EL (cell line): ENCODE results near the gene KAT7.
A peak's percentile ranks its signal among the peaks of the same experiment; 100 is the strongest.

Experiments used
- DNase-seq: peaks from one replicate; pipeline ENCODE4 v3.0.0-alpha.2; 2016

Gene KAT7

DNA sequence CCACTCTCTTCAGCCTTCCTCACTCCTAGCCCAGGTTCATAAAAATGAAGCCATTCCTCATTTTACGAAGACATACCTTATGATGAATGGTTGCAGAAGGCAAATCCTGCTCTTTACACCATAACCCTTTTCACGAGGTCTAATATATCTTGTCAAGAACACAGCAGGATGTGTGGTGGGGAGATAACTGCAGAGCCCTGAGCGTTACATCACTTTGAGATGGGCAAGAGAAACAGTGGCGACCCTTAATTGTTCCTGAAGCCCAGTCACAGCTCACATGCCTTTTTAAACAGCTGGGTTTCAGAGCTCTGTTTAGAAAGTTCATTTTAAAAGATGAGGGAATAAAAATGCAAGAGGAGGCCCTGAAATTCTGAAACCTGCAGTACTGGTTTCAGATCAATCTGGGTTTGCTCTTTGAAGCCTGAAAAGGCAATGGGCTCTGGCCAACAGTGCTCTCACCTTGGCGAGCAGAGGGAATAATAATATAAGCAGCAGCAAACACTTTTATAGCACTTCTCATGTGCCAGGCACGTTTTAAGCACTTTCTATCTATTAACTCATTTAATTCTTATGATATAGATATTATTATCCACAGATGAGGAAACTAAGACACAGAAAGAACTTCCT, 27.4 kb upstream of the KAT7 start:
- no peak for DNase-seq

DNA sequence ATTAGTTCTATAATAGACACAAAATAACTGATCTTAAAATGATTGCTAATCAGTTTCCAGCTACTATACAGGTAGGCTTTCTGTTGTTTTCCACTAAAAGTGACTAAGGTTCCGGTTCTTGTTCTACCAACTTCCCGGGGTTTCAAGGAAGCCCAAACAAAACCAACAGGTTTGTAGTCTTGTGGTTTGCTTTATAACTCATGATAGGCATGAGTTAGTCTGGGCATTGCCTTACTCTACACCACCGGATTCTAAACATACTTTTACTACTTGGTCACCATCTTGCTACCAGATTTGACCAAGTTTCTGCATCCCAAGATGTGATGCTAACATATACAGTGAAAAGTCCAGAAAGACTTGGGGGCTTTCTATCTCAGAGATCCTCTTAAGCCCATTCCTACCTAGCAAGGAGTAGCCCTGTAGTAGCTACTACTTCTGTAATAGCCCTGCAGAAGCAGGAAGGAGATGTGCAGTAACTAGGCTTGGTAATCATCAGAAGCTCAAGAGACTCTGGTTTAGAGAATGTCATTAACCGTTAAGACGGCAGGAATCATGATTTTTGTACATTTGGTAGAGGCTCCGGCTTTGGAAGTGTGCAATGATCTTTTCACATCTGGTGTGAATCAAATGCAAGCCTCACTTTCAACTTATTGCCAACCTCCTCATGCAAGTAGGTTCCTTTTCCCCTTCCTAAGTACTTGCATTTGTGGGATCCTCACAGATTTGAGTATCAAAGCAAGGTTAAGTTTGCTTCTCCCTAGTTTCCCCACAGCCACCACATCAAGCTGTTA, 26.1 kb upstream of the KAT7 start:
- peak; percentile 30 for DNase-seq

DNA sequence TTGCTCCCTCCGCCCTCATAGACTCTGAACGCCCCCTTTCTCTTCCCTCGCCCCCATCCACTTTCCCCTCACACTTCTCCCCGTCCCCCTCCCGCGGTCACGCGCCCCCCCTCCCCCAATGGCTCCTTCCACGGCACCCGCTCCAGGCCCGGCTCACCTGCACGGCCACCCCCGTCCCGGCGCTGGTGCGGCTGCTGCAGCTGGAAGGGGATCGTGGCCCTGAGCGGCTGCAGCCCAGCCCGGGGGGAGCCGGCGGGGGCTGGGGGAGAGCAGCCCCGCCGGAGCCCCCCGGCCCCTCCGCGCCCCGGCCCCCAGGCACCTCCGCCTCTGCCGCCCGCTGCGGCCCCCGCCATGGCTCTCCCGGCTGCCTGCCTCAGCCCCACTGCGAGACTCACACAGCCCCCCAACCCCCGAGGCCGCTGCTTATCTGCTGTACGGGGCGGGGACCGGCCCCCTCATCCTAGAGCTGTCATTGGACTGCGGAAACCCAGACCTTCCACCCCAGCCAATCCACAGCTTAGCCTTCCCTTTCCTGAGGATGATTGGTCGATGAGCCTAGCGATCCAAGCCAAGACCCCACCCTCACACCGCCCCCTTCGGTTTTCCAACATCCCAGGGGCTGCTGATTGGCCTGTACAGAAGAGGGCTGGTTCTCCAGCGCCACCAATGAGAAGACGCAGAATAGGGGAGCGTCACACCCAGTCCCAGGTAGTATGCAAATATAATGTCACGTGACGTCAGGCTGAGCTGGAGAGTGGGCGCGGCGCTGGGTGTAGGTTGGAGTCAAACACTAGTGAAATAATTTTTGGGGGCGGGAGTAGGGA, 24.5 kb upstream of the KAT7 start, which contains the start of gene FAM117A:
FAM117A (minus strand) TSS at position 397 of the 824 bp plus-strand sequence; CDS start at position 353, 44 bp downstream.
- peak; percentile 97 for DNase-seq

DNA sequence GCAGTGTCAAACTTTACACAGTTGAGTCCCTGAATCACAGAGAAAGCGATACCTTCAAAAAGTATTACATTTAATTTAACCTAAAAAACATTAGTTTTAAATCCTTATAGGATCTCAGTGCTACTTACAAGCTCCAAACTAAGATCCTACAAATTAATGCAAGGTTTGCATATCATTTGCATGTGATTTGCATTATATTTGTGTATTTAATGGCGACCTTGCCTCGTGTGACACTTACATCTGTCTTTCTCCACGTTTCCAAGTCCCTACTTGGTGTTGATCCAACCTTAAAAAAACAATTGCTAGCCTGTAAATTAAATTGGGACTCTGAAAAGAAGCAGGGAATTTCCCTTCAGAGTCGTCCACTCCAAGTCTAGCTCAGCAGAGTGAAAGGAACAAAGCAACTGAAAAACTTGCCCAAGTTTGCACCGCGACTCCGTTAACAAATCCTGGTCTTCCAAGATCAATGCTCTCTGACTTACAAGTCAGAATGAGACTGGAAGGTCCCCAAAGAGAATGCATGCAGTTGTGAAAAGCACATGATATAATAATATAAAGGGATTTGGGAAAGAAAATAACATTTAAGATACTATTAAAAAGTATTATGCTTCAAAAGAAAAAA, 23.8 kb upstream of the KAT7 start:
- no peak for DNase-seq

DNA sequence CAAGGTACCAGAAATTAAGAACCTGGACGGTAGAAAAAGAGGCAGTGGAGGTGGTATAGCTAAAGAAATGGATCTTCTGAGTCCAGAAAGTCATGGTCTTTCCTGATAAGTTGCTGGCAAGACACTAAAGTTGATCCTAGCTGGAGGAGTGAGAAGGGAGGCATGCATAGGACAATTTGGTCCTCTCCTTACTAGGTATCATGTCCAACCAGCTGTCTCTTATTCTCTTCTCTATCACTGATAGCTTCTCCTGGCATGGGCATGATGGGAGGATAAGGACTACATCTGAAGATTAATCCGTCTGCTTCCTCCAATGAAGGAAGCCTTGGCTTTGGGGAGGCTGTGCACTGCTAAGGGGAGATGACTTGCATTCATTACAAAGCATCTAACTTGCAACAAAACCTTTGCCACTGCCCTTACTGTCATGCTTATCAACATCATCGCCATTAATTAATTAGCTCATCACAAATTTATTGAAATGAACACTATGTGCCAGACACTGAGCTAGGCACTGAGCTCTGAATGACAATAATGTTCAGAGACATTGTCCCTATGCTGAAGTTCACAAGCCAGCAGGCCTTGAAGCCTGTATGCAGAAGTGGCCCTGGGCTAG, 21.5 kb upstream of the KAT7 start:
- DNase-seq = no peak

DNA sequence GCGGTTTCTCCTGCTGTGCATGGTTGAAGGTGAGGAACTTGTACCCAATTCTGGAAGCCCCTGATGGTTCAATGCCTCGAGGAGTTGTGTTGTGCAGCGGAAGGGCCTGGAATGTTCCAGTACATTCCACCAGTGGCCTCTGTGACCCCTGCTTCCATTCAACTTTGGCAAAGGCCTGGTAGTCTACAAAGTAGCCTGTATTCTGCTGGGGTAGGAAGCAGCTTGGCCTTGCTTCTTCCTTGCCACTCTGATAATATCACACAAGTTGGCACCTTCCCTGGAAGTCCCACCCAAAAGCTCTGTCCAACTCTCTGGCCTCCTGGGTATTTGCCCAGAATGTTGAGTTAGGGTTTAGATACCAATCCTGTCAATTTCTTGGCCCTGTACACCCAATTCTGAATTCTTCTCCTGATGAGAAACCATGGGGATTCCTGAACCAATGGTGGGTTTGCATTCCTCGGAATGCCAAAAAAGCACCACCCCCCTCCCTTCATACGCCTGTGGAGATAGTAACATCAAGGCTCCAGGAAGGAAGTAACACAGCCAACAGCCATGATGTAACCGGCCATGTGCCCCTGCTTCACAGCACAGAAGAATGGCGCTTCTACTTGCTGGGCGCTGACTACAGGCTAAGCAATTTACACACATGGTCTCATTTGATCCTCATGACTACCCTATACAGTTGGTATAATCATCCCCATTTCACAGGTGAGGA, 12.8 kb upstream of the KAT7 start:
- DNase-seq = peak; percentile 41

DNA sequence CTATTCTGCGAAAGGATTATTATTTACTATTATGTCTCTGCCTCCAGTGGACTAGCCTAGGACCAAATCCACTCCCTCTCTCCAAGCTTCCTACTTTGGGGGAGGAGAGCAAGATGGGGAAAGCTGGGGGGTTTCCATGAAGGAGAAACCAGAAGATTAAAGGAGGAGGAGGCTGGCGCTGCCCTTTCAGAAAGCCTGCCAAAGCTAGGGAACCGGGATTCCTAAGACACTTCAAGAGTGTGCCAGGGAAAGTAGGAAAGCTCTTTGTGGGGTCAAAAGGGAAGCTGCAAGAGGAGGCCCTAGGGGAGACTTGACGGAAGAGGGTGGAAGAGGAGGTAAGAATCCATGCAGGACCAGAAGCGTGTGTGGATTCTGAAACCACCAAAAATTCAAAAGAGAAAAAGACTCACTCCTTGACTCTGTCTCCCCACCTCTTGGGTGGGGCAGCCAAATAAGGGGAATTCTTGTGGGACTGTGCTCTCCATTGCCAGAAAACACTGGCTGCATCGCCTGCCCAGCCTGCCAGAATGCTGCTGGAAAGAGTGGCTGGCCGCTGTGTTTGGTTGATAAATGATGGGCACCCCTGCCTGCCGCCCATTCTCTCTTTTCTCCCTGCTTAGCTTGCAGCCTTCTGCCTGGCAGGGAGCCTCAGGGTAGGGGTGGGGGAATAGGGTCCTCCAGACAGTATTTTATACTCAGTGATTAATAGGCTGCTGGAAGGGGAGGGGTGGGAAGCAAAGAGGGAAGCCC, 11.8 kb upstream of the KAT7 start:
- DNase-seq = no peak

DNA sequence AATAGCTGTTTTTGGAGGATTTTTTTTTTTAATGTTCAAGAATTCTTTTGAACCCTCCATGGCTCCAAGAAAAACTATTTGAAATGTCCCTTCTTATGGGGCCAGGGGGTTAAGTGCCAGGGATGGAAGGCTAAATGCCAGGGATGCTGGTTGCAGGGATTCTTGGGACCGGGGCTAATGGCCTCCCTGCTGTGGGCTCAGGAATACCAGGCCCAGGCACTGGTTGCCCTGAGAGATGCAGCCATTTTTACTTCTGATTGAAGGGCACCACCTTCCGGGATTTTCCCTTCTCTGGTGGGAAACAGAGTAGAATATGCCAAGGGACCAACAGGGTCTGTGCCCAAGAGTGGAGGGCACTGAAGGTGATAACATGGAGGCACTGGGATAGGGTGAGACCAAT, 10.9 kb upstream of the KAT7 start:
- DNase-seq = no peak

DNA sequence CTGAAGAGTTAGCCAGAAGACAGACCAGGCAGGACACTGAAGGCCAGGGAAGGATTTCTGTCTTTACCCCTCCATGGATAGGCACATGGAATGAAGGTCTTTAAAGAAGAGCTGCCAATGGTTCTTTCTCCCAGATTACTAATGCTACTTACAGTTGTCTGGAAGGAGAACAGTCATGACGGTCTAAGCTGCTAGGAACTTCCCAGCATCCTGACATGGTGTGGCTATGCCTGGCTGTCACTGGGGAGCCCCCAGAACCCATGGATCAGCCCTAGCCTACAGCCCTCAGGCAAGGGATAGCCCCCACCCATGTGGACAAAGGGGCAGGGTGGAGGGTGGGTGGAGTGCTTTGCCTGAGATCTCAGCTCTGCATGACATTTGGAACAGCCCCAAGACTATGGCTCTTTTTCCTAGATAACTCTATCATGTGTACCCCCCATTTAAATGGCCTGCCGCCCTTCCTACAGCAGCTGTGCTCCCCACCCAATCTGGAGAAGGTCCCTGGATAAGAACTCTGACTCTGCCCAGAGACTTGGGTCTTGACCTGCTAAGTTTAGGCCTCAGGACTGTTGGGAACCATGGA, 9.2 kb upstream of the KAT7 start:
- DNase-seq = no peak

DNA sequence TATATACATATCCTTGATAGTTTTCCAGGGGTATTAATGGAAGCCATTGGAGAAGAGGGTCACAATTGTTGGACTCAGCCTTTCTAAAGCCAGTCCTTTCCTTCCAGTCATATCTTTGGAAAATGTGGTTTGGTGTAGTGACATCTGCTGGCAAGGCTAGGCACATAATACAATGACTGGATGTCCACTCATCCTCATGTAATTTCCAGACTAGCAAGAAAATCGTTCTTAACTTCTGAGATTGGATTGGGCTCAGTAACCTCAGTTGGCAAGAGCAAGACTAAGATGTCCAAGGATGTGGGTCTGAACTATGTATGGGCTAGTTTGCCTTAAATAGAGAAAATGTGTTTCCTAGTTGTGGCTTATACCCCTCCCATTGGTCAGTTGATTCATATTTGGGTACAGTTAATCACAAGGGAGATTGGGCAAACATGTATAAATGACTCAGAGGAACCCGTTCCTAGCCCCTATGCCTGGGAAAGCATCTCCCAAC, 8.7 kb upstream of the KAT7 start:
- DNase-seq = peak; percentile 71

DNA sequence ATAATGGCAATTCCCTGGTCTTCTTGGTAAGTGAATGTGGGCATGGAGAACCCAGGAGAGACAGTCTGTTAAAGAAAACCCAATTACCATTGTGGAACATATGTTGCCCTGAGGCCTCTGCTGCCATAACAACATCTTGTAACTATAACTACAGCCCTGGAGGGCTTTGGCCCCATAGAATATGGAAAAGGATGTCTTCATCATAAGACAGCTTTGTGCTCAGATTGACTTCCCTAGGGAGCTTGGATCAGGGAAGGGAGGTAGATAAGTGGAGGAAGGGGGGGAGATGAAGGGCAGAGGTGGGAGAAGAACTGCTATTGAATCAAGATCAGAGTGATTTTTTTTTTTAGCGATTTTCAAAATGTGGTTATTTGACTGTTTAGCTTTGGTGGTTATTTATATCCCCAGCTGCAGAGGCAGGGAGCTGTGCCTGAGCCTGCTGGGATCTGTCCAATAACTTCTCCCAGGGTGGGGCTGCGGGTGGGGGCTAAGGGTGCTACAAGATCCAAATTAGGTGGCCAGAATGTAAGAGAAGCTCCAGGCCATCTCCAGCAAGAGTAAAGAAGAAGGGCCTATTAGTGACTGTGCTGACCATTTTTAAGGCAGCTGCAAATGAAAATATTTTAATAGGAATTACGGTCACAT, 5.3 kb upstream of the KAT7 start:
- no peak for DNase-seq

DNA sequence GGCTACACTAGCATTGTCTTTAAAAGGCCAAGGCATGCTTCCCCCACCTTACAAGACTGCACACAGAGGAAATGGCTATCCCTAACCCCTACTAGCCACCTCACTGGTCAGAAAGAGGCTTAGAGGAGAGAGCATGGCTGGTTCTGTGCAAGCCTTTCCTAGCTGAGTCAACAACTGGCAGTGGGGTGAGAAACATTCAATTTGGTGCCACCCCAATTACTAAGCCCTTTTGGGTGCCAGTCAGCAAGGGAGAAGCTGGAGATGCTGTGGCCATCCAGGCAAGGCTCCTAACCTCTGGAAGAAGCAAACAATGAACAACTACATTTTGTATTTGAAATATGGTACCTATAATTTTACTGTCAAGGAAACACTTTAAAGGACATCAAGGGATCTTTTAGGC, 4.7 kb upstream of the KAT7 start:
- no peak for DNase-seq

DNA sequence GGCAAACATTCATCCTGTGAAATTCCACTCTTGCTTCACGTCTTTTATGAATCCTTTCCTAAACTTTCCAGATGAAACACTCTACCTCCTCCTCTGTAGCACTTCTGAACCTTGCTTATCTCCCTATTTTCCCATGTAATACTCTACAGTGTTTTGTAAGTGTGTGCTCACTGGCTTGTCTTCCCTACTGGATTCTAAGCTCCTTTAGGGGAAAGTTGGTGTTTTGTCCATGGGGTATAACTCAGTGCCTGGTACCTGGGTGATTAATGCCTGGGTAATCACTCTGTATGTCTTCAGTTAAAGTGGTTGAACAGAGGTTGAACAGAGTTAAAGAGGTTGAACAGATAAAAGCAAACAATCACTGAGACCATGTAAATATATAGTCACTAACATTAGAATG, 3.8 kb upstream of the KAT7 start:
- DNase-seq = no peak

DNA sequence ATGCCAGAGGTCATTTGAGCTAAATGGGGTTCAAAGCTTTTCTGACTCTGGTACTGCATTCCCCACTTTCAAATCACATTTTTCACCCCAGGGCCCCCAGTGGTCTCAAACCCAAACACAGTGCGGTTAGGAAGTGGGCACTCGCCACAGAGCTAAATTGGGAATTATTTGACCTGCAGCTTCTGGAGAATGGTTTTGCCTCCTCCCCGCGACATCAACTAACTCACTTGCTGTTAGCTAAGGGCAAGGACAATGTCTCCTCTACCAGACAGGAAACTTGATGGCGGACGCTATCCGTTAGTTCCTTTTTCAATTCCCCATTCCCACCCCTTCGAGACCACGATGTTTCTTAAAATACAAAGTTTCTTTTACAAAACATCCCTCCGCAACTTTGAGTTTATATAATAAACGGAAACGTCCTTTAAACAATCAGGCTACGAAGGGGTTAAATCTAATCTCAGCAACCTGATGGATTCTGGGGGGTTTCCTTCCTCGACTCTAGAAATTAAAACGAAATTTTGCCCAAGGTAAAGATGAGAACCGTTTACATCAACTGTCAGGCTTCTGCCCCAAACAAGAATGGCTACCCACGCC, 500 bp upstream of the KAT7 start:
- DNase-seq = no peak

DNA sequence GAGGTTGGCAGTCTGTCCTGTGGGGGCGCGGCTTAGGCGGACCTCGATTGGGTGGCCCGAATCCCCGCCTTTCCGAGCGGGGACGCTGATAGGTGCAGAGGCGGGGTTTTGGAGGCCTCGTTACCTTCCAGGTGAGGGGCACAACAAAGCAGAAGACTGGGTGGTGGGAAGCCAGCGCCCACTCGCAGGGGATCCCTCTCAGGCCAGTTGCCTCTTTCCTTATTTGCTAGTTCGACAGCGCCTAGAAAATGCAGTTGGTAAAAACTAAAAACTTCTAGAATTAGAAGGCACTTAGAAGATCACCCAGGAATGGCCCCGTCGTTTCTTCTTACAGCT, 730 bp downstream of the KAT7 start:
- no peak for DNase-seq

DNA sequence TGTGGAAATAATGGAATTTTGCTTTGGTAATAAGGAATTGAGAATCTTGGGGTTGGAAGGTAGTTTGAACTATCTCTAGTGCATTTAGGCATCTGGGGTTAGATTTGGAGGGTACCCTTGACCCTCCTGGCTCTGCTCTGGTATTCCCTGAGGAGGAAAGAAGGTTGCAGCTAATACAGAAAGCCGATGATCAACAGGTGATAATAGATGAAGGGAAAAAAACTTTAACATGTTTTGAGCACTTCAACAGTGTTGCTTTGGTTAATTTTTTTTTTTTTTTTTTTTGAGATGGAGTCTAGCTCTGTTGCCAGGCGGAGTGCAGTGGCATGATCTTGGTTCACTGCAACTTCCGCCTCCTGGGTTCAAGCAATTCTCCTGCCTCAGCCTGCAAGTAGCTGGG, 4.8 kb downstream of the KAT7 start:
- no peak for DNase-seq

DNA sequence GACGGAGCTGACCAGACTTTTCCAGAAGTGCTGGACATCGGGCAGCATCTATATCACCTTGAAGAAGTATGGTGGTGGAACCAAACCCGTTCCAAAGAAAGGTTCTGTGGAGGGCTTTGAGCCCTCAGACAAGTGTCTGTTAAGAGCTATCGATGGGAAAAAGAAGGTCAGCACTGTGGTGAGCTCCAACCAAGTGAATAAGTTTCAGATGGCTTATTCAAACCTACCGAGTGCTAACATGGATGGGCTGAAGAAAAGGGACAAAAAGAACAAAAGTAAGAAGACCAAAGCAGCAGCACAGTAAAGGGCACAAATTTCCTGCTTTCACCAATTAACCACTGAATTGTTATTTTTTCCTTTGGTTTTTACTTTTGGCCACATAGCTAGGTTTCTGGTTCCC, 6.9 kb downstream of the KAT7 start:
- no peak for DNase-seq

DNA sequence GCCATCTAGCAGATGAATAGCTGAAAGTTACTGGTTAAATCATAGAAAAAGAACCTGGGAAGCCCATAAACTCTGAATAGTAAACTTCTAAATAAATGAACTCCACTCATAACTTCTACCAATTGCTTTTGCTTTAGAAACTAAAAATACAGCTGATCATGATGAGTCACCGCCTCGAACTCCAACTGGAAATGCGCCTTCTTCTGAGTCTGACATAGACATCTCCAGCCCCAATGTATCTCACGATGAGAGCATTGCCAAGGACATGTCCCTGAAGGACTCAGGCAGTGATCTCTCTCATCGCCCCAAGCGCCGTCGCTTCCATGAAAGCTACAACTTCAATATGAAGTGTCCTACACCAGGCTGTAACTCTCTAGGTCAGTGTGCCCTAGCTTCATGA, 9.7 kb downstream of the KAT7 start:
- peak; percentile 20 for DNase-seq

DNA sequence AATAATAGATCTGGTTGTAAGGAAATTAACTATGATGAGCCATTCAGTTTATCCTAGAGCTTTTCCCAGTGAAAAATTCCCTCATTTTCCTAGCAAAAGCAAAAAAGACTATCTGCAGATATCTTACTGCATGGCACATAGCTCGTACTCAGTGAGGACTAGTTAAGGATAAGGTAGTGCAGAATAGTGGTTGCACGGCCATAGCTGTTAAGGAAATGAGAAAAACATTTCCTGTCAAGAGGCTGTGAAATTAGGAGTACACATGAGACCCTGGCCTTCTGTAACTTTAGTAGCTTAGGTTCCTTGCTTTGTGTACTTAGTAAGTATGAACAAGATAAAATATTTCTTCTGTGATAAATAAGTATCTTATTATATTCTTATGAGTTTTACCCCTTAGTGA, 10.3 kb downstream of the KAT7 start:
- no peak for DNase-seq

DNA sequence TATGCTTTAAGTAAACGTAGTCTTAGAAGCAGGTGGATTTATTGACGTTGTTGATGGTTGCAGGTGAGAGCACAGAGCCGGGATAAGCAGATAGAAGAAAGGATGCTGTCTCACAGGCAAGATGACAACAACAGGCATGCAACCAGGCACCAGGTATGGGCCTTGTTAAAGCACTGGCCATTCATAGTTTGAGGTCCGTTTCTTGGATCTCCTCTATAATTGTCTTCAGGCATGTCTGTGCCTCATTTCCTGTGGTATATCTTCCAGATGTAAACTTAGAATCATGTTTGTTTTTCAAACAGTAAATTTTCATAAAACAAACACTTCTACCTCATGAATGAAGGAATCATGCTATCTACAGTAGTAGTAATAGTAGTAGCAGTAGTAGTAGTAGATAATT, 20.6 kb downstream of the KAT7 start:
- no peak for DNase-seq
